HG03103 (cell line): Measurements from ENCODE around the gene ANKRD53.
A peak's percentile ranks its signal among the peaks of the same experiment; 100 is the strongest.

Source experiments
- ATAC-seq: cut with Tn5 transposase; IDR thresholded peaks from one replicate; pipeline ENCODE4 v1.9.1; 2021; ENCODE audit warnings: low read depth; ENCODE audit not compliant: unreplicated experiment

The ANKRD53 gene

GRCh38 chr2:70943205-70943871, 35.1 kb upstream of the ANKRD53 start:
- no peak for ATAC-seq

DNA sequence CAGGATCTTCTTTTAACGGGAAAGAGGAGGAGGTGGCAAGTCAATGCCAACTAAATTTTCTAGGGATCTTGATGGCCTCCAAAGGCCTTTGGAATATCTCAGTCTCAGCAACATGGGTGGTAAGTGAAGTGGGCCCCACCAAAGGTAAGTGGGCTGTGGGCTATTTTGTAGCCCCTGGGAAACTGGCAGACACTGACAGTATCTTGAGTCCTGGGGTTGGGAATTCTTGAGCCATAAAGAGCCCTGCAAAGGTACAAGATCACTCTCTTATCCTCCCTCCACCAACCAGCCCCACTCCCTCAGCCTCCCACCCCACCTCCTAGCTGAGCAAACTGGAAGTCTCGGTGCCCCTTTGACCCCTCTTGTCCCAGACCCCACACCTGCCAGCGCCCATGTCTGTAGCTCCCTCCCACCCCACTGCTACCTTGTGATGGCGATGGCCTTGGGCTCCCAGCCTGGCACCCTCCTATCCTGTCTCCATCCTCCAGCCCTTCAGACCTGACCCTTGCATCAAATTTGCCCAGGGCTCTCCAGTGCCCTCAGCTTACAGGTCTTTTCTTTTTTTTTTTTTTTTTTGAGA, 34.2 kb upstream of the ANKRD53 start:
- ATAC-seq = no peak

GRCh38 chr2:70946832-70947442, 31.5 kb upstream of the ANKRD53 start:
- no peak for ATAC-seq

DNA sequence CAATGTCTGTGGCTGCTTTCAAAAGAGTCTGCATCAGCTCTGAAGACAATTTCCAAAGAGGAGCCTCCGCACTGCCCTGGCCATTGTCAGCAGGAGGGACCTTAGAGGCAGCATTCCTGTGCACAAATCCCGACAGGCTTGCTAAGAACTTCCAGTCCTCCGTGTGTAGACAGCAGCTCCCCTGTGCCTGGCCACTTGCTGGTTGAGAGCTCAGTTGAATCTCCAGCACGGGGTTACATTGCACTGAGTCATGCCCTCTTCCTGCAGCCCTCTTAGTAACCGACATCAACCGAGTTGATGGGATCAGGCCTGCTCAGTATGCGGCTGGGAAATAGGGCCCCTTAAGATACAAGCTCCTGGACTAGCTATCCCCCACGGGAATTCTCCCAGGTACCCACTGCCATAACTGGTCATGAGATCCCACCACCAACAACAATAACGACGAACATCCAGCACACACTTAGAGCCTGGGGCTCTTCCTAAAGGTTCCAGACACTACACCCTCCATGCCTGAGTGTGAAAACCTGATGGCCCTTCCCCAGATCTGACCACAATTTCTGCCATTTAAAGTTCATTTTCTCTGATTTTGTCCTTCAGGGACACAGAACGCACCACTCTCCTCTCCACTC, 30.8 kb upstream of the ANKRD53 start:
- ATAC-seq = no peak

- ATAC-seq = peak; percentile 81
These were observed 30.0 kb upstream of the ANKRD53 start for GRCh38 chr2:70948337-70949003.

DNA sequence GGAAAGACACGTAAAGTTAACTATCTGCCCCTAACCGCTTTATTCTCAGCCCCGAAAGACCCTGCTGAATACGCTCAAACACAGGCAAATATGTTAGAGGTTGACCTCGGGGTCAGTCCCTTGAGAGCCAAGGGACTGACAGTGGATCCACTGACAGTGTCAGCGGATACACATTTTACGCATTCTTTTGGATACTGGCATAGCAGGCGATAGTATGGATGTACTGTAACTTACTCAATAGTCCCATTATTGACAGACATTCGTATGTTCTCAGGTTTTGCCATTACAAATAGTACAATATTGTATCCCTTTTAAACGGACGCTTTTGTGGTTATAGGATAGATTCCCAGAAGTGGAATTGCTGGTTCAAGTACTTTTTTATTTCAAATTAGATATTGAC, 29.3 kb upstream of the ANKRD53 start:
- ATAC-seq = no peak

GRCh38 chr2:70954886-70955285, 23.5 kb upstream of the ANKRD53 start:
- ATAC-seq = no peak

- ATAC-seq = no peak
These were observed 22.3 kb upstream of the ANKRD53 start for GRCh38 chr2:70956141-70956540.

DNA sequence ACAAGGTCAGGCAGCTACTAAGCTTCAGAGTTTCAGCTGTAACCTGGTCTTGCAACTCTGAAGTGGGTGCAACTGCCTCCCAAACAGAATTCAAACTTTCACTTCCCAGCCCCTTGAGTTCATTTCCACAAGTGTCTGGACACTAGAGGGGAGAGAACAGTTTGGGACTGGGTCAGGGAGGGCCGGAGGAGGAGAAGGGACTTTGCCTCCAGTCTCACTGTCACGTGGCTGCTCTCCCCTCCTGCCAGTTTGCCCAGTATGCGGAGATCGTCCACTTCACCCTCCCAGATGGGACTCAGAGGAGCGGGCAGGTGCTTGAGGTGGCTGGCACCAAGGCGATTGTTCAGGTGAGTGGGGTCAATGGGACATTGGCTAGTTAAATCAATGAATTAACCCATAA, 20.6 kb upstream of the ANKRD53 start:
- ATAC-seq = no peak

GRCh38 chr2:70958759-70959158, 19.7 kb upstream of the ANKRD53 start:
- no peak for ATAC-seq

DNA sequence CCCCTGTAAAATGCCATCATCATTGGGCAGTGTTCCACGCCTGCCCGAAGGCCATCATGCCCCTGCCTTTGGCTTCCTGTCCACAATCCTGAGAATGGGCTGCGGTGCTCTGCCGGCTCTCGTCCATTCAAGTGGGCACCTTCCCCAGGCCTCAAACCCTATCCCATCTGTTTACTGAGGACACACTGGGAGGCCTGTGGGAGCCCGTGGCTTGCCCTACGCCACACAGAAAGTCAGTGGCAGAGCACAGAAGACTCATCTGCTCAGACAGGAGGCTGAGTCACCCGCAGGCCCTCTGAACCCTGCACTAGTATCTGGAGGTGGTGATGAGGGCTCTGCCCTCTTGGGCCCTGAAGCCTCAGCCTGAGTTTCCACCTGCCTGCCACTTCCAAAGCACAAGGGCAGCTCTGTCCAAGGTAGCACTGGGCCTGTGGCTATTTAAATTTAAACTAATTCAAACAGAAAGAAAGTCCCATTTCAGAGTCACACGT, 19.1 kb upstream of the ANKRD53 start:
- no peak for ATAC-seq

GRCh38 chr2:70959851-70960832, 18.3 kb upstream of the ANKRD53 start:
- ATAC-seq = no peak

DNA sequence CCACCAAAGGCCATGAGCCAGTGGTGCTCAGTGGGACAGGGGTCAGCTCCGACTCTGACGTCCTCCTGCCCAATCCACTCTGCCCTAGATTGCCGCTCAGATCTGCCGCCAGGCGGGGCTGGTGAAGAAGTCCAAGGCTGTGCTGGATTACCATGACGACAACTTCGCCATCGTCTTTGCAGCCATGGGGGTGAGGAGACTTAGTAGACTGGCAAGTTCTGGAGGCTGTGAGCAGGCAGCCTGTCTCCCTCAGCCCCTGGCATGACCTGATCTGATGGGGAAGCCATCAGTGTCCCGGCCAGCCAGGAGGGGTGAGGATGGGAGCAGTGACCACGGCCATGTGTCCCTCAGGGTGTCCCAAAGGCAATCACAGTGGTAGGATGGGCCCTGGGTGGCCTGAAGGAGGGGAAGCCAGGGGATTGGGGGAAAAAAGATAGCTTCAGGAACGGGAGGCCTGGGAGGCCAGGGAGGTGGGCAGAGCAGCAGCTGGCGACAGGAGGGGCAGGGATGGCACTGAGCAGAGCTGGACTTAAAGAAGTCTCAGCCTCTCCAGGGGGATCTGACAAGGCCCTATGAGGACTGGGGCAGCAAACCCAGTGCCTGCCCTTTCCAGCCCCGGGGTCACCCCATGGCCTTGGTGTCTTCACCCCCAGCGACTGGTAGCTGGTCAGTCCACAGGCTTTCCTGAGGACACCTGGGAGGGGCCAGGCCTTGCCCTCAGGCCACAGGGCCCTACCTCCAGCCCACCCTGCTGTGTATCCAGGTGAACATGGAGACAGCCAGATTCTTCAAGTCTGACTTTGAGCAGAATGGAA, 17.4 kb upstream of the ANKRD53 start:
- no peak for ATAC-seq

DNA sequence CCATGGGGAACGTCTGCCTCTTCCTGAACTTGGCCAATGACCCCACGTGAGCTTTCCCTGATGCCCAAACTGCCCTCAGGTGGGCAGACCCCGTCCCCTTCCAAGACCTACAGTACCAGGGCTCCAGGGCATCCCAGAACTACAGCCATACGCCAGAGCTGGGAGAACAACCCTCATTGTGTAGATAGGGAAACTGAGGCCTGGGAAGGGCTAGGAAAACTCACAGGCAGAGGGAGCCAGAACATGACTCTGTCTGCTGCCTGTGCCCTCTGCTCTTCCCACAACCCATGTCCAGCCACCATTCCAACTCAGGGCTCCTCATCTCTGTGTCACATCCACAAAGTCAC, 16.8 kb upstream of the ANKRD53 start:
- no peak for ATAC-seq

- no peak for ATAC-seq
These were observed 16.1 kb upstream of the ANKRD53 start for GRCh38 chr2:70962211-70962884.

DNA sequence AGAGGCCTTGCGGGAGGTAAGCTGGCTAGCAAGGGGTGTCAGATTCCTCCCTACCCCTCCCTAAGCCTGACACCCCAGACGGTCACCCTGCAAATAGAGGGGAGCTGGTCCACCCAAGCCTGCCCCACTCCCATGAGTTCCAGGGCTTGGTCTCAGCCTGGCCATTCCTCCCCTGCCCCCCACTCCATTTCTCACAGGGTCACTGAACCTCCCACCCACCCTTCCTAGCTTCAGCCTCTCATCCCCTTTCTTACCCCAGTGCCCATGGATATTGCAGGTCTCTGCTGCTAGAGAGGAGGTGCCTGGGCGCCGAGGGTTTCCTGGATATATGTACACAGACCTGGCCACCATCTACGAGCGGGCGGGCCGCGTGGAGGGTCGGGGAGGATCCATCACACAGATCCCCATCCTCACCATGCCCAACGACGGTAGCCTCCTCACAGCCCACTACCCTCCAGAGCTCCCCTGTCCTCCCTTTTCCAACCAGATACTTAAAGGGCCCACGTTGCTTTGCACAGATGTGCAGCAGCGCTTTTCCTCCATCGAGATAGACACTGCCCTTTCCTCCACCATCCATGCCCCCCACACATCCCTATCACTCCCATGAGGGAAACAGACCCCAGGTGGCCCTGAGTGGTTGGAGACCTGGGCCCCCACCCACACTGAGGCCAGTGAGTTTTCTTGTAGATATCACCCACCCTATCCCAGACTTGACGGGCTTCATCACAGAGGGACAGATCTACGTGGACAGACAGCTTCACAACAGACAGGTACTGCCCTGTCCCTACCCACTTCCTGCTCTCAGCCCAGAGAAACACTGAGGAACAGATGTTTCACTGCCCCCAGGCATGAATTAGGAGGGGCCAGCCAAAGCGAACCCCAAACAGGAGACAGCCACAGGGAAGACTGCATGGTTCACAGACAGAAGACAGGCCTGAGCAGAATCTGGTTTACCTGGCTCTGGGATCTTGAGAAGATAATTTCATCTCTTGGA, 15.2 kb upstream of the ANKRD53 start:
- ATAC-seq = no peak

DNA sequence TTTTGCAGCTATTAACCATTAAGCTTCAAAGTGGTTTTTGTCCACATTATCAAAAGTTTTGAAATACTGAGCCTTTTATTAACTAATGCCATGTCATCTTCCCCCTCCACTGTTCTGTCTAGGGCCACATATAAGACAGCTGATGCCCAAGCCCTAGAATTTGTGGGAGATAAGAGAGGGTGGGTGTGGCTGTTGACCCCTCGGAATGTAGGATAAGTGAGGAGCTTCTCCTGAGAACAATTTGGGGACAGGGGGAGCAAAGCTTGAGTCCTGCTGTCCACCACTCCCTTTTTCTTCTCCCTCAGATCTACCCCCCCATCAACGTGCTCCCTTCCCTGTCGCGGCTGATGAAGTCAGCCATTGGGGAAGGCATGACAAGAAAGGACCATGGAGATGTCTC, 14.3 kb upstream of the ANKRD53 start:
- no peak for ATAC-seq
